GM18508 (cell line): ENCODE data around the gene EGR4.

ENCODE experiments used
- ATAC-seq: cut with Tn5 transposase; IDR thresholded peaks from one replicate; pipeline ENCODE4 v1.9.1; 2021; ENCODE audit warnings: moderate number of reproducible peaks; ENCODE audit not compliant: insufficient read depth, unreplicated experiment

EGR4 gene

DNA sequence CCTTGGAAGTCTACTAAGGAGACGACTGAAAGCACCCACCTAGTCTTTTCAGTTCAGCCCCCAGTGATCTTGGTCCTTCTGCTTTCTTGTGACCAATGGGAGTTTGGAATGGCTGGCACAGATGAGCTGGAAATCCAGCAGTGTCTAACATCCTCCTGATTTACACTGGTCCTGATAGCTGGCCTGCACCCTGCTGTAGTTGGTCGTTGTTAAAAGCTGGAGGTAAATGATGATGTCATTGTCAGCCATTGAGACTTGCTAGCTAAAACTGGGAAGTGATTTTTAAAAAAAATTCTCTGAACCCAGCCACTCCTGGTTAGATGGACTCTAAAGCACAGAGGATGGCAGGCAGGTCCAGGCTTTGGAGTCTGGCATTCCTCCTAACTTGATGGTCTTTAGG lies 39.9 kb downstream of the EGR4 start:
- no peak for ATAC-seq

DNA sequence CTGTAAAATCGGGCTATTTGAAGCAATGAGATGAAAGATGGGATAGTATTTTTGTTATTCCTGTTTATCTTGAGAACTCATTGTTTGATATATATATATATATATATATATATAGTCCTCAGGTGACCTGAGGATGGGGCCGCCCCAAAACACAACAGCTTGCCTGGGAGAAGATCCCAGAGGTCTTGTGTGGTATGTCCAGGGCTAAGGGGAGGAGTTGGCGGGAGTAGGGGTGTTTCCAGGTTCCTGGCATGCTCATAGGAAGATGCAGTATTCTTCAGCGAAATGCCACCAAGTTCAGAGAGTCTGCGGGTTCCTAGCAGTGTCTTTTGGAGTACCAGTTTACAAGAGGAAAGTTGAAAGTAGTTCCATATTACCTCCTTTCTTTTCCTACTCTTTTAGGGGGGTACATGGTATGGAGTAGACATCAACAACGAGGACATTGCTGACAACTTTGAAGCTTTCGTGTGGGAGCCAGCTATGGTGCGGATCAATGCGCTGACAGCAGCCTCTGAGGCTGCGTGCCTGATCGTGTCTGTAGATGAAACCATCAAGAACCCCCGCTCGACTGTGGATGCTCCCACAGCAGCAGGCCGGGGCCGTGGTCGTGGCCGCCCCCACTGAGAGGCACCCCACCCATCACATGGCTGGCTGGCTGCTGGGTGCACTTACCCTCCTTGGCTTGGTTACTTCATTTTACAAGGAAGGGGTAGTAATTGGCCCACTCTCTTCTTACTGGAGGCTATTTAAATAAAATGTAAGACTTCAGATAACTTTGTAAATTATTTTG lies 40.9 kb downstream of the EGR4 start:
- ATAC-seq, result no peak

DNA sequence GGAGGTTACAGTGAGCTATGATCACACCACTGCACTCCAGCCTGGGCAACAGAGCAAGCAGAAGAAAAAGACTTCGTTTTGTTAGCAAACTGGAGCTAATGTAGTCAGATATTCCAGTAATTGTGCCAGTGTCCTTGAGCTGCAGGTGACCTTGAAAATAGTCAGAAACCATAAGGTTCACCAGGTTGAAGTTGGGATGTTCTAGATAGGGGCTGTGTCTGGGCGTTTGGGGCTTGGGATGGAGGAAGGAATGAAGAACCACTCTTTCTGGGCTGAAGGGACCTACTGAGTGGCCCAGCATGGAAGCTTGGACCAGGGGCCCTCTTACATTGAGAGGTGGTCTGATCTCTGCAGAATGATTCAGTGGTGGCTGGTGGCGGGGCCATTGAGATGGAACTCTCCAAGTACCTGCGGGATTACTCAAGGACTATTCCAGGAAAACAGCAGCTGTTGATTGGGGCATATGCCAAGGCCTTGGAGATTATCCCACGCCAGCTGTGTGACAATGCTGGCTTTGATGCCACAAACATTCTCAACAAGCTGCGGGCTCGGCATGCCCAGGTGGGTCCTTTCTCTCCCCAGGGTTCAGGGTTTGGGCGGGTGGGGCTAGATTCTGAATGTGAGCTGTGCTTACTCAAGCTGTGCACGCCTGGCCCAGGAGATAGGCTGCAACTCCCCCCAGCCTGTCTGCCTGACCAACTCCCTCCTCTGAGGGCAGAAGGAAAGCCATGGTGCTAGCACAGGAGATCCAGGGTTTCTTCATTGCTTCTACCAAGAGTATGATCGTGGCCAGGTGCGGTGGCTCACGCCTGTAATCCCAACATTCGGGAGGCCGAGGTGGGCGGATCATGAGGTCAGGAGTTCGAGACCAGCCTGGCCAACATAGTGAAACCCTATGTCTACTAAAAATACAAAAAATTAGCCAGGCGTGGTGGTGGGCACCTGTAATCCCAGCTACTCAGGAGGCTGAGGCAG lies 42.2 kb downstream of the EGR4 start:
- no peak for ATAC-seq

- ATAC-seq, result no peak
Observed at GRCh38 chr2:73249636-73250035, 43.7 kb downstream of the EGR4 start.

DNA sequence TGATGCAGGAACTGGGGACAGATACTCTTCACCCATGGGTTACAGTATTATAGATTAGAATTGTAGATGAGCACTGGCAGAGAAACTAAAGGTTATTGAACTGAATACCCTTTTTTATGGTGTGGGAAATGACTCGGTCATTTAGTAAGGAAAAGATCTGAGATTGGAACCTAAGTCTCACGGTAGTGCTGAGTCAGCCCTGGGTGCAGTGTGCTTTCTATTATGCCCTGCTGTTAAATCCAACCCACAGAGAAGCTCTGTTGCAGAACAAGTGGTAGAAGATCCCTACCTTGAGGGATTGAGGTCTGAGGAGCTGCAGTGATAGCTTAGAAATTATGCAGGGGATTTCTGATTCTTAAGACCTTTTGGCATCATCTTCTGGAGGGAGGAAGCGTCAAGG lies 46.5 kb downstream of the EGR4 start:
- ATAC-seq, result no peak

DNA sequence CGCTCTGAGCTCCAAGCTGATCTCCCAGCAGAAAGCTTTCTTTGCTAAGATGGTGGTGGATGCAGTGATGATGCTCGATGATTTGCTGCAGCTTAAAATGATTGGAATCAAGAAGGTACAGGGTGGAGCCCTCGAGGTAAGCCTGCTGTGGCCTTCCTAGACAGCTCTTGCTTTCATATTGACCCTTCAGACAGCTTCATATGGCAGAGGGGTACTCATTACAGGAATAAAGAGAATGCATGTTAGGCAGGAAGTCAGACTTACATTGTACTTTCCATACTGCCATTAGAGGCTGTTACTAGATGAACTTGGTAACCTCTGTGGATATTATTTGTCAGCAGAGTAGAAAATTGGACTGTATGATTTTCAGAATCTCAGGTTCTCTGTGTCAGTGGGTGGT lies 48.8 kb downstream of the EGR4 start:
- ATAC-seq, result no peak

GRCh38 chr2:73243884-73244570 lies 49.3 kb downstream of the EGR4 start:
- no peak for ATAC-seq
